ENCODE data around the gene SMCP.

SMCP gene

DNA sequence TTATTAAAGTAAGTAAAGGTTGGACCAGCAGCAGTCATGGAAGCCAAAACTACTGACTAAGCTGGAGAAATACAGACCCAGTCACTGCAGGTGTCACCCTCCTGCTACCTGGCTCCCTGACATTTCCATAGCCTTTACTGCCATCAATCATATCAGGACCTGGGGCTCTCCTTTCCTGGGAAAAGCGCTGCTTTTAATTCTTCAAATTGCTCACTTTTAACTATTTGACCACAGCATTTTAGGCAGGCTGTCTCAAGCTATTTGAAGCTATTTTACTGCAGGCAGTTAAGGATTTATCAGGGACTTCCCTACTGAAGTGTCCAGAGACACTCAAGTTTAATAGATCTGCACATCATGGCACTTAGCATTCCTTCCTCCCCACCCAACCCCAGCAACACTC lies 34.3 kb downstream of the SMCP start:
- no peak overlapping the region for H3K4me3 ChIP-seq (replicated peaks in 1 of 2; ENCODE audit: low read depth in 2 of 2, low read length in 2 of 2)

GRCh38 chr1:152912900-152913299 lies 34.8 kb downstream of the SMCP start:
- no peak for TF ChIP-seq CTCF (IDR thresholded peaks at IDR 0.05; ENCODE audit: low read depth, low read length)
- H3K4me3 ChIP-seq (replicated peaks in 1 of 2; ENCODE audit: low read depth in 2 of 2, low read length in 2 of 2) = no peak overlapping the region
- no peak for DNase-seq (ENCODE audit: low read depth in 2 of 2)

More for the DNA sequence above, 34.3 kb downstream of the SMCP start:
- DNase-seq (ENCODE audit: low read depth in 2 of 2) = no peak
- no peak for TF ChIP-seq CTCF (IDR thresholded peaks at IDR 0.05; ENCODE audit: low read depth, low read length)

GRCh38 chr1:152917794-152918193 lies 39.7 kb downstream of the SMCP start:
- DNase-seq (ENCODE audit: low read depth in 2 of 2) = peak in 1 of 2 donors; percentile 12
- no peak for TF ChIP-seq CTCF (IDR thresholded peaks at IDR 0.05; ENCODE audit: low read depth, low read length)
- H3K4me3 ChIP-seq (replicated peaks in 1 of 2; ENCODE audit: low read depth in 2 of 2, low read length in 2 of 2) = no peak overlapping the region

GRCh38 chr1:152919071-152919470 lies 40.9 kb downstream of the SMCP start:
- DNase-seq (ENCODE audit: low read depth in 2 of 2) = no peak
- H3K4me3 ChIP-seq (replicated peaks in 1 of 2; ENCODE audit: low read depth in 2 of 2, low read length in 2 of 2) = no peak overlapping the region
- TF ChIP-seq CTCF (IDR thresholded peaks at IDR 0.05; ENCODE audit: low read depth, low read length) = no peak

- H3K4me3 ChIP-seq (replicated peaks in 1 of 2; ENCODE audit: low read depth in 2 of 2, low read length in 2 of 2) = no peak overlapping the region
- no peak for TF ChIP-seq CTCF (IDR thresholded peaks at IDR 0.05; ENCODE audit: low read depth, low read length)
- DNase-seq (ENCODE audit: low read depth in 2 of 2) = no peak
Observed at GRCh38 chr1:152924191-152924590, 46.1 kb downstream of the SMCP start.

- TF ChIP-seq CTCF (IDR thresholded peaks at IDR 0.05; ENCODE audit: low read depth, low read length) = no peak
- H3K4me3 ChIP-seq (replicated peaks in 1 of 2; ENCODE audit: low read depth in 2 of 2, low read length in 2 of 2) = no peak overlapping the region
- peak in 1 of 2 donors; percentile 3 for DNase-seq (ENCODE audit: low read depth in 2 of 2)
Observed at GRCh38 chr1:152926091-152926490, 48.0 kb downstream of the SMCP start.

GRCh38 chr1:152928671-152929070 lies 50.5 kb downstream of the SMCP start:
- no peak overlapping the region for H3K4me3 ChIP-seq (replicated peaks in 1 of 2; ENCODE audit: low read depth in 2 of 2, low read length in 2 of 2)
- no peak for TF ChIP-seq CTCF (IDR thresholded peaks at IDR 0.05; ENCODE audit: low read depth, low read length)
- no peak for DNase-seq (ENCODE audit: low read depth in 2 of 2)
